Stomach (tissue), 4 donors: ENCODE measurements around the gene PRRC1.

ENCODE experiments used
- POLR2A ChIP-seq, 4 donors: fragments of 450-650 bp; IDR thresholded peaks; one replicate each; pipeline ENCODE4 v1.6.1; 2016; ENCODE audit warnings: antibody characterized with exemption in 4 of 4, control low read depth in 2 of 4, mild to moderate bottlenecking in 1 of 4, moderate library complexity in 1 of 4
- POLR2AphosphoS5 ChIP-seq, 3 donors: sonication (generic); formaldehyde crosslinking; IDR thresholded peaks; one replicate each; pipeline ENCODE4 v1.6.1; 2016; ENCODE audit warnings: antibody characterized with exemption in 3 of 3
- TF ChIP-seq, protein P1 (sequence below), 7 experiments: fragments of 450-650 bp in 4 of 7; fragments of 200-600 bp in 3 of 7; sonication (generic) in 3 of 7; IDR thresholded peaks; one replicate each; pipeline ENCODE4 v1.5.1; 2016 to 2019; ENCODE audit warnings: antibody characterized with exemption in 7 of 7, control low read depth in 2 of 7, mild to moderate bottlenecking in 1 of 7

DNA sequence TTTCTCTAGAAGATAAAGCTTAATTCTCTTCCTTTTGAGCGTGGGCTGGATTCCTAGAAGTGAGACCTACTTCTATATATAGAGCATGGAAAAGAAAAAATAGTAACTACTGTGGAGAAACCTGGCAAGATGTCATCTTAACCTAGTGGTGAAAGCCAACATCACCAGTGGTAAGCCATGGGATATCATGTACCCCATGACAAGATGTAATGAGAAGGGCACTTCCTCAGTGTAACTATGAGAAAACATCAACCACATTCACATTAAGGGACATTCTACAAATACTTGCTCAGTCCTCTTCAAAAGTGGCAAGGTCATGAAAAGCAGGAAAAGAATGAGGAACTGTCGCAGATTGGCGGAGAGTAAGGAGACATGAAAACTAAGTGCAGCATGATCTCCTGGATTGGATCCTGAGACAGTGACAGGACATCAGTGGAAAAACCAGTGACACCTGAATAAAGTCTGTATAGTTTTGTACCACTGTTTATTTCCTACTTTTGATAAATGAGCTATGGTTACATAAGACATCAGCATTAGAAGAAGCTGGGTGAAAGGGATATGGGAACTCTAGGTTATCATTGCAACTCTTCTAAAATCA lies 65.4 kb downstream of the PRRC1 start:
- TF ChIP-seq, protein P1, sequence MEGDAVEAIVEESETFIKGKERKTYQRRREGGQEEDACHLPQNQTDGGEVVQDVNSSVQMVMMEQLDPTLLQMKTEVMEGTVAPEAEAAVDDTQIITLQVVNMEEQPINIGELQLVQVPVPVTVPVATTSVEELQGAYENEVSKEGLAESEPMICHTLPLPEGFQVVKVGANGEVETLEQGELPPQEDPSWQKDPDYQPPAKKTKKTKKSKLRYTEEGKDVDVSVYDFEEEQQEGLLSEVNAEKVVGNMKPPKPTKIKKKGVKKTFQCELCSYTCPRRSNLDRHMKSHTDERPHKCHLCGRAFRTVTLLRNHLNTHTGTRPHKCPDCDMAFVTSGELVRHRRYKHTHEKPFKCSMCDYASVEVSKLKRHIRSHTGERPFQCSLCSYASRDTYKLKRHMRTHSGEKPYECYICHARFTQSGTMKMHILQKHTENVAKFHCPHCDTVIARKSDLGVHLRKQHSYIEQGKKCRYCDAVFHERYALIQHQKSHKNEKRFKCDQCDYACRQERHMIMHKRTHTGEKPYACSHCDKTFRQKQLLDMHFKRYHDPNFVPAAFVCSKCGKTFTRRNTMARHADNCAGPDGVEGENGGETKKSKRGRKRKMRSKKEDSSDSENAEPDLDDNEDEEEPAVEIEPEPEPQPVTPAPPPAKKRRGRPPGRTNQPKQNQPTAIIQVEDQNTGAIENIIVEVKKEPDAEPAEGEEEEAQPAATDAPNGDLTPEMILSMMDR (IDR thresholded peaks at IDR 0.05), result no peak
- TF ChIP-seq POLR2A (IDR thresholded peaks at IDR 0.05) (no peak), POLR2AphosphoS5 (IDR thresholded peaks at IDR 0.05) (no peak)
